ENCODE results near the gene PLCL2.

Gene PLCL2

GRCh38 chr3:16928386-16929132, 43.8 kb downstream of the PLCL2 start:
- TF ChIP-seq MYC (IDR thresholded peaks at IDR 0.05; ENCODE audit: low read depth, low read length): no peak
- TF ChIP-seq, protein P1, sequence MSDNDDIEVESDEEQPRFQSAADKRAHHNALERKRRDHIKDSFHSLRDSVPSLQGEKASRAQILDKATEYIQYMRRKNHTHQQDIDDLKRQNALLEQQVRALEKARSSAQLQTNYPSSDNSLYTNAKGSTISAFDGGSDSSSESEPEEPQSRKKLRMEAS (IDR thresholded peaks at IDR 0.05; ENCODE audit: low read depth, low read length): no peak
- TF ChIP-seq, protein P2, sequence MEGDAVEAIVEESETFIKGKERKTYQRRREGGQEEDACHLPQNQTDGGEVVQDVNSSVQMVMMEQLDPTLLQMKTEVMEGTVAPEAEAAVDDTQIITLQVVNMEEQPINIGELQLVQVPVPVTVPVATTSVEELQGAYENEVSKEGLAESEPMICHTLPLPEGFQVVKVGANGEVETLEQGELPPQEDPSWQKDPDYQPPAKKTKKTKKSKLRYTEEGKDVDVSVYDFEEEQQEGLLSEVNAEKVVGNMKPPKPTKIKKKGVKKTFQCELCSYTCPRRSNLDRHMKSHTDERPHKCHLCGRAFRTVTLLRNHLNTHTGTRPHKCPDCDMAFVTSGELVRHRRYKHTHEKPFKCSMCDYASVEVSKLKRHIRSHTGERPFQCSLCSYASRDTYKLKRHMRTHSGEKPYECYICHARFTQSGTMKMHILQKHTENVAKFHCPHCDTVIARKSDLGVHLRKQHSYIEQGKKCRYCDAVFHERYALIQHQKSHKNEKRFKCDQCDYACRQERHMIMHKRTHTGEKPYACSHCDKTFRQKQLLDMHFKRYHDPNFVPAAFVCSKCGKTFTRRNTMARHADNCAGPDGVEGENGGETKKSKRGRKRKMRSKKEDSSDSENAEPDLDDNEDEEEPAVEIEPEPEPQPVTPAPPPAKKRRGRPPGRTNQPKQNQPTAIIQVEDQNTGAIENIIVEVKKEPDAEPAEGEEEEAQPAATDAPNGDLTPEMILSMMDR (IDR thresholded peaks at IDR 0.05; ENCODE audit: low read depth, low read length): no peak
- TF ChIP-seq POLR2A (IDR thresholded peaks at IDR 0.05; ENCODE audit: extremely low read depth, insufficient read length): no peak
- DNase-seq (ENCODE audit: low read depth): no peak
- H3K4me3 ChIP-seq (ENCODE audit: low read depth, low read length): no peak overlapping the region

DNA sequence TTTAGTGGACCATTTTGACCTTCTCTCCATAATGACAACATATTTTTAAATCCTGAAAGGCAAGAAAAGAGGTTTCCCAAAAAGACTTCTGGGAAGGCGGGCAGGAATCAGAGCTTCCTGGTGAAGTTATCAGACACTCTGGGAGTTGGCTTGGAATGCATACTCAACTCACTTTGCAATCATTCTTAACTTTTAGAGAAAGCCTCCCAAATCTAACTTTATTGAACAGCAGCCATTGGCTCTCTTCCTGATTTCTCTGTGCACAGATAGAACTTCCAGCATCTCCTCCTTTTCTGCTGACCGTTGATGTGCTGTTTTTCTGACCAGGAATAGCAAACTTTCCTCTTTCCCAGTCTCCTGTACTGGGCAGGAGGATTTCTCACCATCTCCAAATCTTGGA, 44.6 kb downstream of the PLCL2 start:
- TF ChIP-seq POLR2A (IDR thresholded peaks at IDR 0.05; ENCODE audit: extremely low read depth, insufficient read length) (no peak), MYC (IDR thresholded peaks at IDR 0.05; ENCODE audit: low read depth, low read length) (no peak)
- TF ChIP-seq, protein P1 (IDR thresholded peaks at IDR 0.05; ENCODE audit: low read depth, low read length): no peak
- TF ChIP-seq, protein P2 (IDR thresholded peaks at IDR 0.05; ENCODE audit: low read depth, low read length): no peak
- no peak overlapping the region for H3K4me3 ChIP-seq (ENCODE audit: low read depth, low read length)
- no peak for DNase-seq (ENCODE audit: low read depth)

DNA sequence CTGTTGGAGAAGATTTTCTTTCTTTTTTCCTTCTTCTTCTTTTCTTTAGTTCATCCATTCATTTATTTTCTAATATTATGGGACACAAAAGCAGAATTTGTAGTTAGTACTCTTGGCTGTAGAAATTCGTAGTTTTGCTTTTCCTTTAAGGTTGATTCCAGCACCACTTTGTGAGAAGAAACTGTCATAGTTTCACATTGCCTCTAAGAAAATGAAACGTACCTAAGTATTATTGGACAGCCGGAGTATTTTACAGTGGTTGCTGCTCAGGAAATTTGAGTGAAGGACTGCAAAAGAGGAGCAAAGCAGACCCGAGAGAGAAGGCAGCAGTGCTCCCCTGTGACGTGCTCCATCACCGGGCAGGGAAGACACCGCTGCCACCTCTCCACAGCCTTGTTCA, 48.1 kb downstream of the PLCL2 start:
- TF ChIP-seq, protein P2 (IDR thresholded peaks at IDR 0.05; ENCODE audit: low read depth, low read length): no peak
- TF ChIP-seq, protein P1 (IDR thresholded peaks at IDR 0.05; ENCODE audit: low read depth, low read length): no peak
- TF ChIP-seq MYC (IDR thresholded peaks at IDR 0.05; ENCODE audit: low read depth, low read length): no peak
- no peak for TF ChIP-seq POLR2A (IDR thresholded peaks at IDR 0.05; ENCODE audit: extremely low read depth, insufficient read length)

DNA sequence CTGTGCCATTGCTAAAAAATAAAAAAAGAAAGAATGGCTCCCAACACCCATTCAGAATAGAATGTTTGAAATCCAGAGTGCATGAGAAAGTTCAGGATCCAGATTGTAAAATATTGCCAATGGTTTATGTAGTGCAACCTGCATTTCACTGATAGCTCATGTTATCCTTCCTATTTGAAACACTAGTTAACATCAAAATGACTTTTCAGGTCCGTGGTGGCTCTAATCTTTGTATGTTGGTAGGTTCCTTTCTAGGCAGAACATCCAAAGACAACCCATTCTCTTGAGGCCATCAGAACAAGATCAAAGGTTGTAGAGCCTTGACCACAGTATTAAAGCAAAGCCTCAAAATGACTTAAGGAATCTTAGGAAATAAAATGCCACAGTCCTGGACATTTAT, 51.0 kb downstream of the PLCL2 start:
- TF ChIP-seq, protein P2 (IDR thresholded peaks at IDR 0.05; ENCODE audit: low read depth, low read length): no peak
- no peak for TF ChIP-seq MYC (IDR thresholded peaks at IDR 0.05; ENCODE audit: low read depth, low read length)
- TF ChIP-seq, protein P1 (IDR thresholded peaks at IDR 0.05; ENCODE audit: low read depth, low read length): no peak
- no peak overlapping the region for H3K4me3 ChIP-seq (ENCODE audit: low read depth, low read length)
- no peak for DNase-seq (ENCODE audit: low read depth)

More for the DNA sequence above, 48.1 kb downstream of the PLCL2 start:
- DNase-seq (ENCODE audit: low read depth): no peak
- no peak overlapping the region for H3K4me3 ChIP-seq (ENCODE audit: low read depth, low read length)

GRCh38 chr3:16936233-16936632, 51.5 kb downstream of the PLCL2 start:
- no peak for TF ChIP-seq POLR2A (IDR thresholded peaks at IDR 0.05; ENCODE audit: extremely low read depth, insufficient read length)
- no peak overlapping the region for H3K4me3 ChIP-seq (ENCODE audit: low read depth, low read length)
- peak; percentile 5 for DNase-seq (ENCODE audit: low read depth)

DNA sequence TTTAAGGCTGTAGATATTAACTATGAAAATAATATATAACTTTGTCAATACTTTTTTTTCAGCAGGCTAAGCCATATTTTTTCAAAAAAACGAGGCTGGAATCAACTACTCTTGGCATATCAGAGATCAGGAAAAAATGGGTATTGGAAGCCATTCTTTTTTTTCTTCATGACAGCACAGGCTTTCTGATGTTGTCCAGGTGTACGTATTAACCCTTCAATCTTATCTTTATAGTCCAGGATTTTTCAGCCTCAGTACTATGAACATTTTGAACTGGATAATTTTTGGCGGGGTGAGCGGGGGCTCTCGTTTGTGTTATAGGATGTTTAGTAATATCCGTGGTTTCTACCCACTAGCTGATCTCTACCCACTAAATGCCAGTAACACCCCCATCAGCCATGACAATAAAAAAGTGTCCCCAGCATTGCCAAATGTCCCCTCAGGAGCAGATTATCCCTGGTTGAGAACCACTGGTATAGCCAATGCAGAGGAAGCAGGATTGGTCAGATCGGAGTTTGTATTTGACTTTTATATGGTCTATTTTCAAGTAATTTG, 52.0 kb downstream of the PLCL2 start:
- TF ChIP-seq MYC (IDR thresholded peaks at IDR 0.05; ENCODE audit: low read depth, low read length) (no peak), POLR2A (IDR thresholded peaks at IDR 0.05; ENCODE audit: extremely low read depth, insufficient read length) (no peak)
- TF ChIP-seq, protein P2 (IDR thresholded peaks at IDR 0.05; ENCODE audit: low read depth, low read length): no peak
- TF ChIP-seq, protein P1 (IDR thresholded peaks at IDR 0.05; ENCODE audit: low read depth, low read length): no peak
- DNase-seq (ENCODE audit: low read depth): no peak
- no peak overlapping the region for H3K4me3 ChIP-seq (ENCODE audit: low read depth, low read length)

Measured in NB4 (cell line).